ENCODE results near the gene PLAAT2. TPM values are rescaled to one million over a fixed set of nuclear protein-coding genes. Genes with fewer than 3 reads are reported as not detected.

PLAAT2 gene
- total RNA-seq, 1 donor from 2014 or later, result not detected

- no peak overlapping the region for H3K4me3 Mint-ChIP-seq (ENCODE audit: unreplicated experiment)
Observed at GRCh38 chr11:63506876-63507275, 56.3 kb downstream of the PLAAT2 start.

GRCh38 chr11:63505857-63506528 is 57.2 kb downstream of the PLAAT2 start, which contains the start of gene LGALS12:
LGALS12 (plus strand) TSS chr11:63506084; CDS start chr11:63506459, 375 bp downstream.
- DNase-seq (ENCODE audit: low spot score), result no peak
- Mint-ChIP-seq H3K4me1 (ENCODE audit: low read depth) (peaks cover 7% of the 10 kb centered on the region), H3K9me3 (ENCODE audit: low read depth) (no peaks in the 10 kb centered on the region), H3K4me3 (ENCODE audit: unreplicated experiment) (no peak within 1 kb of the TSS), H3K36me3 (ENCODE audit: low read depth) (no peaks in the 10 kb centered on the region), H3K27me3 (ENCODE audit: low read depth) (no peaks in the 10 kb centered on the region), H3K27ac (ENCODE audit: unreplicated experiment) (no peak within 1 kb of the TSS)
- TF ChIP-seq CTCF (IDR thresholded peaks at IDR 0.05), result no peak

More at GRCh38 chr11:63506876-63507275, 56.3 kb downstream of the PLAAT2 start:
- no peaks in the 10 kb centered on the region for H3K27me3 Mint-ChIP-seq (ENCODE audit: low read depth)
- no peak for TF ChIP-seq CTCF (IDR thresholded peaks at IDR 0.05)
- H3K36me3 Mint-ChIP-seq (ENCODE audit: low read depth), result no peaks in the 10 kb centered on the region
- peaks cover 11% of the 10 kb centered on the region for H3K4me1 Mint-ChIP-seq (ENCODE audit: low read depth)
- H3K27ac Mint-ChIP-seq (ENCODE audit: unreplicated experiment), result no peak overlapping the region
- DNase-seq (ENCODE audit: low spot score), result no peak
- no peaks in the 10 kb centered on the region for H3K9me3 Mint-ChIP-seq (ENCODE audit: low read depth)

- no peak overlapping the region for H3K27ac Mint-ChIP-seq (ENCODE audit: unreplicated experiment)
- H3K4me1 Mint-ChIP-seq (ENCODE audit: low read depth), result no peaks in the 10 kb centered on the region
- H3K9me3 Mint-ChIP-seq (ENCODE audit: low read depth), result peaks cover 7% of the 10 kb centered on the region
- DNase-seq (ENCODE audit: low spot score), result no peak
- H3K4me3 Mint-ChIP-seq (ENCODE audit: unreplicated experiment), result no peak overlapping the region
- no peak for TF ChIP-seq CTCF (IDR thresholded peaks at IDR 0.05)
- peaks cover 5% of the 10 kb centered on the region for H3K36me3 Mint-ChIP-seq (ENCODE audit: low read depth)
- H3K27me3 Mint-ChIP-seq (ENCODE audit: low read depth), result no peaks in the 10 kb centered on the region
Observed at GRCh38 chr11:63504933-63505586, 58.1 kb downstream of the PLAAT2 start.

- Mint-ChIP-seq H3K27ac (ENCODE audit: unreplicated experiment) (no peak overlapping the region), H3K27me3 (ENCODE audit: low read depth) (no peaks in the 10 kb centered on the region), H3K4me3 (ENCODE audit: unreplicated experiment) (no peak overlapping the region), H3K4me1 (ENCODE audit: low read depth) (no peaks in the 10 kb centered on the region), H3K9me3 (ENCODE audit: low read depth) (peaks cover 16% of the 10 kb centered on the region), H3K36me3 (ENCODE audit: low read depth) (peaks cover 5% of the 10 kb centered on the region)
- TF ChIP-seq CTCF (IDR thresholded peaks at IDR 0.05), result no peak
- no peak for DNase-seq (ENCODE audit: low spot score)
Observed at GRCh38 chr11:63504054-63504453, 59.1 kb downstream of the PLAAT2 start.

DNA sequence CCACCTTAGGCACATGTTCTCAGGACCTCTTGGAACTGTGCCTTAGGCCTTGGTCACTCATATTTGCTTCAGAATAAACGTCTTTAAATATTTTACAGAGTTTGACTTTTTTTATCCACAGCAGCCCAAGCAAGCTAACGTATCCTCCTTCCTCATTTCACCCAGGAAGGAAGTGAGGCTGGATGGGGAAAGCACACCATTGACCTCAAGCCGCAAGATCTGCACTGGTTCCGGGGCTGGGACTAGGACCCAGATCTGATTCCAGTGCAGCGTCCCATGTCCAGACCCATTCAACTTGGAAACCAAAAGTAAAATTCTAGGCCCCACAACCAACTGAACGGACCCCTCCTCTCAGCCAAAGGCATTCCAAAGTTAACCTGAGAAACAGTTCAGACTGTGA is 59.7 kb downstream of the PLAAT2 start:
- Mint-ChIP-seq H3K36me3 (ENCODE audit: low read depth) (peaks cover 7% of the 10 kb centered on the region), H3K4me3 (ENCODE audit: unreplicated experiment) (no peak overlapping the region), H3K27ac (ENCODE audit: unreplicated experiment) (no peak overlapping the region), H3K4me1 (ENCODE audit: low read depth) (no peaks in the 10 kb centered on the region), H3K9me3 (ENCODE audit: low read depth) (peaks cover 19% of the 10 kb centered on the region), H3K27me3 (ENCODE audit: low read depth) (peaks cover 3% of the 10 kb centered on the region)
- no peak for TF ChIP-seq CTCF (IDR thresholded peaks at IDR 0.05)
- no peak for DNase-seq (ENCODE audit: low spot score)

Other genes starting within 250 kb of the PLAAT2 start
- gene SLC22A9, start 193.6 kb downstream of the PLAAT2 start, total RNA-seq, result not detected in 3 replicates
- gene PLAAT5, start 72.2 kb downstream of the PLAAT2 start, total RNA-seq, result 0.10 TPM in 1 of 3 replicates, not detected in the others
- not detected in 3 replicates for gene LGALS12, start 57.3 kb downstream of the PLAAT2 start, total RNA-seq
- gene PLAAT4, start 26.6 kb downstream of the PLAAT2 start, total RNA-seq, result 1.8 to 3.0 TPM (median 2.5 TPM) in 3 replicates
- 9.3 to 22.0 TPM (median 21.2 TPM) in 3 replicates for gene PLAAT3, start 51.1 kb upstream of the PLAAT2 start, total RNA-seq
- gene ATL3, start 108.0 kb upstream of the PLAAT2 start, total RNA-seq, result 111 to 137 TPM (median 136 TPM) in 3 replicates
- 88.0 to 88.5 TPM (median 88.5 TPM) in 3 replicates for gene RTN3, start 118.1 kb upstream of the PLAAT2 start, total RNA-seq
- 28.6 to 34.6 TPM (median 34.2 TPM) in 3 replicates for gene ZFTA, start 205.4 kb upstream of the PLAAT2 start, total RNA-seq

Data from chondrocyte (in vitro differentiated cells).